Hematopoietic multipotent progenitor cell (in vitro differentiated cells): ENCODE results near the gene FRMD4A. TPM values are rescaled to one million over a fixed set of nuclear protein-coding genes. Genes with fewer than 3 reads are reported as not detected.
"Not testable (repeated sequence)": the region's sequence is repeated elsewhere in the genome, so short reads cannot be mapped to it uniquely, and the experiment has no call there.

ENCODE experiments used
- DNase-seq, 3 donors: peaks; one replicate each; pipeline ENCODE4 v3.0.0-alpha.2; 2011 to 2015; ENCODE audit warnings: low read depth in 2 of 3, low spot score in 2 of 3
- total RNA-seq: library from RNA; depleted of rRNA; stranded (reverse); fragments of >200 nt; gene quantifications from one replicate; pipeline ENCODE4 v1.2.3, GENCODE V29; 2012

Gene FRMD4A
- total RNA-seq, 1 donor: 0.54 TPM

GRCh38 chr10:13961853-13962252 is 368.9 kb downstream of the FRMD4A start:
- DNase-seq: no peak

DNA sequence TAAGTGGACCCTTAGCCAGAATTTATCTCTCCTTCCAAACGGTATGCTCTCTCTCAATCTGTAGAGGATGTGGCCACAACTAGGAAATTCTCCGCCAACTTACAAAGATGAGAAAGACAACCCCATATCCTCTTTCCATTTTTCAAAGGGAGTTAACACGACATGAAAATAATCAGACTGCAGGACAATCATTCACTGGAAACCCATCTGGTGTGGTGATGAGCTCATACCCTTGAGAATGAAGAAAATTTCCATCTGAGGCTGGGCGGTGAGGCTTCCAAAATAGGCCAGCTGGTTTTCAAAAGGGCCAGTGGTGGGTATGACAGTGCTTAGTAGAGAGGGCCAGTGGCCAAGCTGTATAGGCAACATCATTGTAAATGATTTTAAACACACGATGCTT is 369.6 kb downstream of the FRMD4A start:
- DNase-seq: no peak

- no peak for DNase-seq
Observed at GRCh38 chr10:13960603-13961002, 370.1 kb downstream of the FRMD4A start.

GRCh38 chr10:13959443-13960359 is 371.0 kb downstream of the FRMD4A start:
- DNase-seq: no peak

DNA sequence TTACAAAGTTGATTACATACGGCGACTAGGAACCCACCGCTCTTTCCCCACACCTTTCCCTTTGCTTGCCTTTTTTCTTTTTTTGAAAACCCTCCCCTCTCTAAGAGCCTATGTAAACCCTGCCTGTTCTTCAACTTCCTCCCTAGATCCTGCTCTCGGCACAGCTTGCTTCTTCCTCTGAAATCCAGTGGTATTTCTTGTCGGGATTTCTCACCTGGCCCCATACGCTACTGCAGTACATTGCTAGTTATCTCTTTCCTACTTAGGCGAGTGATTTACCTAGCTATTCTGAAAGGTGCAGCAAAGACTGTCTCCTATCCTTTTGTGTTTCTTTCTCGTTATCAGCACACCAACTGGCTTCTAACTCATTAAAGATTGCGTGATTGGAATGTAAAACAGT is 372.9 kb downstream of the FRMD4A start:
- no peak for DNase-seq

DNA sequence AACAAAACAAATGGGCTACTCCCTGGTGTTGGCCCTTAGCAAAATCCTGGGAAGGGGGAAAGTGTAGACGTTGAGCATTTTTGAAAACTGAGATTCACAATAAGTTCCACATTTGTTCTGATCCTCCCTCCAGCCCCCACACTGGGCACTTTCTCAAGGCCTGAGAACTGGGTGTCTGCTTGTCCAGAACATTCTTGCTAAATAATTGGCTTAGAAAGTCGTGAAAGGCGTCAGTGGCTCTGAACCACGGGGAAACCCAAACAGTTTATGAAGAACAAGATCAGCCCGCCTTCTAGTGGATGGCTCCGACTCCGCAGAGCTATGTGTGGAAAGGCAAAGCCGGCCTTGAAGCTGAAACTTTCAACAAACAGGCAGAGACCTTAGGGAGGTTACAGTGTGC is 373.9 kb downstream of the FRMD4A start:
- no peak for DNase-seq

- no peak for DNase-seq
Observed at GRCh38 chr10:13955409-13956068, 375.2 kb downstream of the FRMD4A start.

DNA sequence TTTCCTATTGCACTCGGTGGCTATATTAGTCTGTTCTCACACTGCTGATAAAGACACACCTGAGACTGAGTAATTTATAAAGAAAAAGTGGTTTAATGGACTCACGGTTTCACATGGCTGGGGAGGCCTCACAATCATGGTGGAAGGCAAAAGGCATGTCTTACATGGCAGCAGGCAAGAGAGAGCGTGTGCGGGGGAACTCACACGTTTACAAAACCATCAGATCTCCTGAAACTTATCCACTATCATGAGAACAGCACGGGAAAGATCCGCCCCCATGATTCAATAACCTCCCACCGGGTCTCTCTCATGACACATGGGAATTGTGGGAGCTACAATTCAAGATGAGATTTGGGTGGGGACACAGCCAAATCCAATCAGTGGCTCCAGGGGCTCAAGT is 376.5 kb downstream of the FRMD4A start:
- not testable (repeated sequence) for DNase-seq

DNA sequence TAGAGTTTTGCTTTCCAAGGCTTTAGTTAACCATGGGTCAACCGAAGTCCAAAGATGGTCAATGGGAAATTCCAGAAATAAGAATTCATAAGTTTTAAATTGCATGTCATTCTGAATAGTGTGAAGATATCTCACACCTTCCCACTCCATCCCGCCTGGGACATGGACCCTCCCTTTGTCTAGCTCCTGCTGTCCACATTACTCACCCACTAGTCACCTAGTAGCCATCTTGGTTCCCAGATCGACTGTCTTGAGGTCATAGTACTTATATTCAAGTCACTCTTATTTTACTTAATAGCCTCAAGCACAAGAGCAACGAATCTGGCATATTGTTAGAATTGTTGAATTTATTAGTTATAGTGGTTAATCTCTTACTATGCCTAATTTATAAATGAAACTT is 377.4 kb downstream of the FRMD4A start:
- no peak for DNase-seq

DNA sequence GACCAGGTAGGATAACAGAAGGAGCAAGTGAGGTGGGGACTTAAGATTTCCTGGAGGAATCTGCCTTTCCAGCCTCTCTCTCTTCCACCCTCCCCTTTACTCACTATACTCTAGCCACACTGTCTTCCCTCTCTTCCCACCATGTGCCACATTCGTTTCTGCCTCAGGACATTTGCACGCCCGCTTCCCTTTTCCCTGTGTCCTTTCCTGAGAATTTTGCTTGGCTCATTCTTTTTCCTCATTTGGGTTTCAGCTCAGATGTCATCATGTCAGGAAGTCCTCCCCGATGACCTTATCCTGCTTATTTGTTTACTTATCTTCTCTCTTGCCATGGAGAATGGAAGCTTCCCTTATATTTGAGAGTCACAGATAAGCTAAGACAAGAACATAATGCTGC is 380.2 kb downstream of the FRMD4A start:
- no peak for DNase-seq

DNA sequence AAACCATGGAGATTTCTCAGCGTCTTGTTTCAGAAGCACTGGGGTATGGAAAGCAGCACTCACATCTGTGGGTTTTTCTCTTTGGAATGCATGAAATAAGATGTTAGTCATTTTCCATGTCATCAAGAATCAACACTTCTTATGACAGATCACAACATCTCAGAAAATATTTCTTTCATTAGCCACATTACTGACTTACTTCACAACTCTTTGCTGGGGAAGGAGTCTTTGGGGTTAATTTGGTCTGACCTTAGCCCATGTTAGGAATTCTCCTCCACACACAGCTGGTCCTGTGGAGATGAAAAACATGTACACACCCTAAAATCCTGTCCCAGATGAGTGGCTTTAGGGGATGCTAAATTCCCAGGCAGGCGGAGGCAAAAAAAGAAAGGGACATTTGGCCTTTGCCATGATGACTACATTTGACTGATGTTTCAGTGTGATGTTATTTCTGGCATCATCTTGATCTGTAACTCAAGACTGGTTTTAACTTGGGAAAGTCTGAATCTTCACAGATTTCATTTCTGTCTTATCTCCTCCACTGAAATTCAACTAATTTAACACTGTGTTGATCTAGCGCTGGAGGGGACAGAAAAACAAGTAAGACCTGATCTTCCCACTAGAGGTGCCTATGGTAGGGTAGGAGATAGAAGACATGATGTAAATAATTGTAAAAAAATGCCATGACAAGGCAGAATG is 380.7 kb downstream of the FRMD4A start:
- DNase-seq: no peak

DNA sequence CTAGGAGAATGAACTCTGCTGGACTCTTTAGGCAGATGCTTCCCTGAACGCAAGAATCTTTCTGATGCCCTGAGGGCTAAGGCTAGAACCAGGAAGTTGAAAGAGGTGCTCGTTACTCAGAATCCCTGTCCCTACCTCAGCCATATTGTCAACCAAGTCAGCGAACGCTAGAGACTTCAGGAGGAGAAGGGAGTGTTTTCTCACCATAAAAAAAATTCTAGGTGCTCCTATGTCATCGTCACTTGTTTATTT is 384.6 kb downstream of the FRMD4A start:
- DNase-seq: no peak

- no peak for DNase-seq
Observed at GRCh38 chr10:13945390-13946208, 385.1 kb downstream of the FRMD4A start.

GRCh38 chr10:13944823-13945222 is 385.9 kb downstream of the FRMD4A start:
- no peak for DNase-seq

GRCh38 chr10:13943735-13944398 is 386.9 kb downstream of the FRMD4A start:
- no peak for DNase-seq

- DNase-seq: no peak
Observed at GRCh38 chr10:13942035-13942434, 388.7 kb downstream of the FRMD4A start.

DNA sequence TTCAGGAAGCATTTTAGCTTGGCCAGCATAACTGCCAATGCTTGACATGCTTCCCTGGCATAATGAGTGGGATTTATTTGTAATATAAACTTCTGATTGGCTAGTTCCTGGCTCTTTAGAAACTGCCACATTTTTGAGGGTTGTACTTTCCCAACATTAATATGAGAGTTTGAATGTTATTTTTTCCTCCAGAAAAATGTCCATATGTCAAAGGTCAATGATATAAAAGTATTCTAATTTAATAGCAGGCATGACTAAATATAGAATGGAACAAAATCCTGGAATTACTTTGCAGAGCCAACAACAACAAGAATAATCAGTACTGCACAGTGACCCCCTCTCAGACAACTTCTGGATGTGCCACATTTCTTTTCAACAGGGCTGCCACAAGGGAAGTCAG is 391.3 kb downstream of the FRMD4A start:
- DNase-seq: no peak

GRCh38 chr10:13938950-13939349 is 391.8 kb downstream of the FRMD4A start:
- DNase-seq: no peak

GRCh38 chr10:13936826-13937225 is 393.9 kb downstream of the FRMD4A start:
- DNase-seq: no peak

DNA sequence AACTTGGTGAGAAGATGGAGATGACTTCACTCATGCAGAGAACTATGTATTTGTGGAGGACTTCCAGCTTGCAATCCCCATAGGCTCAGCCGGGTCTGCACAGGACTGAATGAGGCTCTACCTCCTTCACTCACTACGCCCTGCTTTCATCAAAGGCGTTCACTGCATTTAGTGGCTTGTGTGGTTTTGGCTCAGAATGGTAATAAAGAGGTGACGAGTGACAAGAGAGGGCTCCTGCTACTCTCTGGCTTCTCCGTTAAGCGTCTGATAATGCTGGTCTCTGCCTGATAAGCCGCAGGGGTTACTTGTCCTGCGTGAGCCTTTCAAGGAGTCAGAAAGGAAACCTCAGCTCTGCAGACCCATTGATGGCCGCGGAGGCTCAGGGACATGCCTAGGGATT is 400.6 kb downstream of the FRMD4A start:
- DNase-seq: peak in 2 of 3 donors; percentile 11 to 14
